Adipocyte (in vitro differentiated cells): Measurements from ENCODE around the gene LMF1.
"Not testable (repeated sequence)": the region's sequence is repeated elsewhere in the genome, so short reads cannot be mapped to it uniquely, and the experiment has no call there.

Experiments used
- DNase-seq: peaks from one replicate; pipeline ENCODE4 v3.0.0-alpha.2; 2015; ENCODE audit warnings: low read depth
- H3K27me3 ChIP-seq: replicated peaks from 2 replicates; pipeline ENCODE4 v1.7.0; 2013; ENCODE audit warnings: mild to moderate bottlenecking, low read length, moderate library complexity; ENCODE audit not compliant: control insufficient read depth, insufficient read depth
- H3K36me3 ChIP-seq: 2 replicates; pipeline ENCODE4 v1.7.0; 2013; ENCODE audit warnings: low read length, mild to moderate bottlenecking, moderate library complexity; ENCODE audit not compliant: control insufficient read depth, insufficient read depth, severe bottlenecking
- H3K4me1 ChIP-seq: 2 replicates; pipeline ENCODE4 v1.7.0; 2013; ENCODE audit warnings: mild to moderate bottlenecking, low read length, moderate library complexity; ENCODE audit not compliant: control insufficient read depth, insufficient read depth
- H3K4me3 ChIP-seq: 2 replicates; pipeline ENCODE4 v1.7.0; 2013; ENCODE audit warnings: mild to moderate bottlenecking, low read length, moderate library complexity
- H3K9ac ChIP-seq: 2 replicates; pipeline ENCODE4 v1.7.0; 2013; ENCODE audit warnings: mild to moderate bottlenecking, low read length, moderate library complexity
- H3K9me3 ChIP-seq: 2 replicates; pipeline ENCODE4 v1.7.0; 2013; ENCODE audit warnings: mild to moderate bottlenecking, low read length, moderate library complexity; ENCODE audit not compliant: control insufficient read depth

Gene LMF1

GRCh38 chr16:959232-960040 lies 11.3 kb downstream of the LMF1 start:
- DNase-seq = no peak
- no peak overlapping the region for H3K9ac ChIP-seq
- no peaks in the 10 kb centered on the region for H3K27me3 ChIP-seq

DNA sequence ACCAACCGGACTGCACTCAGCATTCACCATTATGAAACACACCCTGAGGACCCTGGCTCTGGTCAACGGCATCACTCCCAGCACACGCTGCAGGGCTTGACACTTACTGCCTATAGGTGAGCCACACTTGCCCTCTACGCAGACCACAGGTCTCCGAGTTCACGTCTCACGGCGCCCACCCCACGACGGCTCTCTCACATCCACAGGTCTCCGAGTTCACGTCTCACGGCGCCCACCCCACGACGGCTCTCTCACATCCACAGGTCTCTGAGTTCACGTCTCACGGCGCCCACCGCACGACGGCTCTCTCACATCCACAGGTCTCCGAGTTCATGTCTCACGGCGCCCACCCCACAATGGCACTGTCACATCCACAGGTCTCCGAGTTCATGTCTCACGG lies 15.0 kb downstream of the LMF1 start:
- H3K4me1 ChIP-seq, H3K9me3 ChIP-seq, DNase-seq, H3K9ac ChIP-seq, H3K27me3 ChIP-seq, H3K4me3 ChIP-seq, H3K36me3 ChIP-seq: not testable (repeated sequence)

More at GRCh38 chr16:959232-960040, 11.3 kb downstream of the LMF1 start:
- Histone ChIP-seq H3K4me1 (no peaks in the 10 kb centered on the region), H3K4me3 (no peak overlapping the region), H3K9me3 (no peaks in the 10 kb centered on the region), H3K36me3 (no peaks in the 10 kb centered on the region)

DNA sequence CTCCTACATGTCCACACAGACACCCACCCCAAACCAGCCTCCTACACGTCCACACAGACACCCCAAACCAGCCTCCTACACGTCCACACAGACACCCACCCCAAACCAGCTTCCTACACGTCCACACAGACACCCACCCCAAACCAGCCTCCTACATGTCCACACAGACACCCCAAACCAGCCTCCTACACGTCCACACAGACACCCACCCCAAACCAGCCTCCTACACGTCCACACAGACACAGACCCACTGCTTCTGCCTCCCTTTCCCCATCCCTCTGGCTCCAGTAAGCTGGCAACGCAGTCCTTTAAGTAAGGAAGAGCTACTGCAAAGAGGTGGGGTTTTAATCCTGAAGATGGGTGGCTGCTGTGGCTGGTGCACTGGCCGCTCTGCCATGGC lies 17.0 kb downstream of the LMF1 start:
- H3K36me3 ChIP-seq, DNase-seq, H3K4me1 ChIP-seq, H3K9me3 ChIP-seq, H3K9ac ChIP-seq, H3K4me3 ChIP-seq, H3K27me3 ChIP-seq: not testable (repeated sequence)

- no peaks in the 10 kb centered on the region for H3K4me1 ChIP-seq
- peaks cover 4% of the 10 kb centered on the region for H3K36me3 ChIP-seq
- no peak overlapping the region for H3K4me3 ChIP-seq
- no peak overlapping the region for H3K9ac ChIP-seq
- no peaks in the 10 kb centered on the region for H3K27me3 ChIP-seq
- DNase-seq = no peak
- H3K9me3 ChIP-seq = no peaks in the 10 kb centered on the region
Measured at GRCh38 chr16:952321-952720, 18.5 kb downstream of the LMF1 start.

DNA sequence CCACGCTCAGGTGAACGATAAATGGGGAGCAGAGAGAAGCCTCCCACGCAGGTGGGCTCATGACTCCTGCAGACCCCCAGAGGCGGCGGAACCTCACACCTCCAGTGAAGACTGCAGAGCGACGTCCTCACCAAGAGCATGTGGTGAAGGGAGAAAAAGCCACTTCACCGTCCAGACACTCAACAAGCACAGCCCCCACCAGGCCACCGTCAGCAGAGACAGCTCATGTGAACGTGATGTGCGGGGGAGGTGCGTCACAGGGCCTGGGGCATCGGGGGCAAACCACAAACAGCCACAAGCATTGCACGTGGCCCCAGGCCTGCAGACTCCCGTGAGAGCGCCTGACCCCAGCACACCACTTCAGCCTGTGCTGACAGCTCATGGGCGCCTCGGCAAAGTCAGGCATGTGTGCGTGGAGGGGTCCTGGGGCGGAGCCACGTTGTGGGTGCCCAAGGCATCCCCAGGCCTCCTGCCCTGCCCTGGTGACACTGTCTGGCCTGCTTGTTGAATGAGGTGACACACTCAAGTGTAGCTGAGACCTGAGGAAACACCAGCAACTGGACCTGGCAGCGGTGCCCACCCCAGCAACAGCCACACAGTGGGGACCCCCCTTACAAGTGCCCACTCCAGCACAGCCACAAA lies 19.0 kb downstream of the LMF1 start:
- H3K36me3 ChIP-seq = peaks cover 4% of the 10 kb centered on the region
- H3K4me3 ChIP-seq = no peak overlapping the region
- no peaks in the 10 kb centered on the region for H3K4me1 ChIP-seq
- no peaks in the 10 kb centered on the region for H3K9me3 ChIP-seq
- no peaks in the 10 kb centered on the region for H3K27me3 ChIP-seq
- DNase-seq = no peak
- no peak overlapping the region for H3K9ac ChIP-seq

GRCh38 chr16:950733-951573 lies 19.8 kb downstream of the LMF1 start:
- DNase-seq, H3K4me3 ChIP-seq: not testable (repeated sequence)

GRCh38 chr16:948767-949166 lies 22.0 kb downstream of the LMF1 start:
- not testable (repeated sequence) for DNase-seq, H3K9me3 ChIP-seq, H3K4me1 ChIP-seq, H3K9ac ChIP-seq, H3K36me3 ChIP-seq, H3K27me3 ChIP-seq, H3K4me3 ChIP-seq

More at GRCh38 chr16:950733-951573, 19.8 kb downstream of the LMF1 start:
- not testable (repeated sequence) for H3K27me3 ChIP-seq, H3K9me3 ChIP-seq, H3K36me3 ChIP-seq, H3K4me1 ChIP-seq, H3K9ac ChIP-seq

DNA sequence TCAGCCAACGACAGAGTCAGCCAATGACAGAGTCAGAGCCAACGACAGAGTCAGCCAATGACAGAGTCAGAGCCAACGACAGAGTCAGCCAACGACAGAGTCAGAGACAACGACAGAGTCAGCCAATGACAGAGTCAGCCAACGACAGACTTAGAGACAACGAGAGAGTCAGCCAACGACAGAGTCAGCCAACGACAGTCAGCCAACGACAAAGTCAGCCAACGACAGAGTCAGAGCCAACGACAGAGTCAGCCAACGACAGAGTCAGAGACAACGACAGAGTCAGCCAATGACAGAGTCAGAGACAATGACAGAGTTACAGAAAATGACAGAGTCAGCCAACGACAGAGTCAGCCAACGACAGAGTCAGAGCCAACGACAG lies 22.9 kb downstream of the LMF1 start:
- not testable (repeated sequence) for H3K4me3 ChIP-seq, H3K9me3 ChIP-seq, H3K36me3 ChIP-seq, H3K27me3 ChIP-seq, DNase-seq, H3K9ac ChIP-seq, H3K4me1 ChIP-seq

DNA sequence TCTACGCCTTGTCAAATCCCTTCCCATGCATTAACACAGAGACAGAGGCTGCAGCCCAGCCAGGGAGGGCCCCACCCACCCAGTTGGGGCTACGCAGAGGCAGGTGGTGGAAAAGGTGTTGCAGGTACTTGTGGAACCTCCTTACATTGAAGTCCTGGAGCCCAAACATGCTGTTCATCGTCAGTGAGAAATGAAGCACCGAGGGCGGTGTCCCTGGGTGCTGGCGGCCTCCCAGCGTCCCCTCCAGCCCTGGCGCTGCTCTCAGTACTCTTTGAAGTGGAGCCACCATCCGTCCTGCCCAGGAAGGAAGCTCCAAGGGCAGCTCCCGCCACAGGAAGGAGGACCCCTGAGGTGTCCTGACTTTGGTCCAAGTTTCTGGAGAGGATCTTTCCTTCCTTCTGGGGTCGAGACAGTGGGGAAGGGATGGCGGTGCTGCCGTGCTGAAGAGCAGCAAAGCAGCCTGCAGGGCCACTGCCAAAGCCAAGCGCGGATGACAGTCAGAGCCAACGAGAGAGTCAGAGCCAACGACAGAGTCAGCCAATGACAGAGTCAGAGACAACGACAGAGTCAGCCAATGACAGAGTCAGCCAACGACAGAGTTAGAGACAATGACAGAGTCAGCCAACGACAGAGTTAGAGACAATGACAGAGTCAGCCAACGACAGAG lies 23.4 kb downstream of the LMF1 start:
- H3K36me3 ChIP-seq = peaks cover 8% of the 10 kb centered on the region
- DNase-seq = no peak

DNA sequence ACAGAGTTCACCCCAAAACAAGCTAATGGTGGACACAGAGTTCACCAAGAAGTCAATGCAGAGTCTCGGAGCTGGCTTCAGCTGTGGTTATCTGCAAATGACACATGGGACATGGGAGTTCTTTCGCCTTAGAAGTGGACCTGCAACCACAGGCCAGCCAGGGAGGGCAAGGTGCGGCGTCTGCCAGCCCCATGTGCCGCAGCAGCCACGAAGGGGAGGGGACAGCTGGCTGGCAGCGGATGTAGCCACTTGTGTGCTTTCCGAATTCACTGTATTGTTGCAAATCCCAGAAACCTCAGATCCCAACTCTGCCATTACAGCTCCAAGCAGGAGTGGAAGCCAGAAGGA lies 24.8 kb downstream of the LMF1 start:
- H3K27me3 ChIP-seq = no peaks in the 10 kb centered on the region
- no peaks in the 10 kb centered on the region for H3K4me1 ChIP-seq
- DNase-seq = no peak
- H3K9ac ChIP-seq = no peak overlapping the region
- H3K4me3 ChIP-seq = no peak overlapping the region
- peaks cover 19% of the 10 kb centered on the region for H3K36me3 ChIP-seq
- H3K9me3 ChIP-seq = peaks cover 10% of the 10 kb centered on the region

More for the DNA sequence above, 23.4 kb downstream of the LMF1 start:
- H3K27me3 ChIP-seq = no peaks in the 10 kb centered on the region
- no peaks in the 10 kb centered on the region for H3K9me3 ChIP-seq
- H3K4me1 ChIP-seq = no peaks in the 10 kb centered on the region
- H3K4me3 ChIP-seq = no peak overlapping the region
- H3K9ac ChIP-seq = no peak overlapping the region
